B cell (primary cell): ENCODE results near the gene KLF7.

ENCODE experiments used
- CTCF ChIP-seq: fragments of 200-600 bp; IDR thresholded peaks from one replicate; pipeline ENCODE4 v1.8.0; 2022; ENCODE audit warnings: antibody characterized with exemption, mild to moderate bottlenecking
- EZH2 ChIP-seq: IDR thresholded peaks from 2 replicates; pipeline ENCODE4 v1.6.1; 2012; ENCODE audit warnings: borderline replicate concordance, low read depth, mild to moderate bottlenecking, moderate library complexity, low read length; ENCODE audit not compliant: insufficient read depth, poor library complexity, severe bottlenecking

- TF ChIP-seq CTCF = no peak
- TF ChIP-seq EZH2 = no peak
Observed at GRCh38 chr2:207122651-207123334, 43.0 kb downstream of the KLF7 start.
